B cell (primary cell): ENCODE measurements around the gene ACAP3.

Source experiments
- CTCF ChIP-seq: fragments of 200-600 bp; IDR thresholded peaks from one replicate; pipeline ENCODE4 v1.8.0; 2022; ENCODE audit warnings: antibody characterized with exemption, mild to moderate bottlenecking
- EZH2 ChIP-seq: IDR thresholded peaks from 2 replicates; pipeline ENCODE4 v1.6.1; 2012; ENCODE audit warnings: borderline replicate concordance, low read depth, mild to moderate bottlenecking, moderate library complexity, low read length; ENCODE audit not compliant: insufficient read depth, poor library complexity, severe bottlenecking

GRCh38 chr1:1315435-1315954 is 7.8 kb upstream of the ACAP3 start:
- TF ChIP-seq CTCF (no peak), EZH2 (no peak)
